TTC549 (cell line): ENCODE measurements around the gene ZNF638.

Source experiments
- FAIRE-seq: peaks from 2 replicates; lab custom pipeline; 2012; peaks lifted over from hg19 to GRCh38; lab: Jason Lieb, UNC

Gene ZNF638

GRCh38 chr2:71473346-71474031, 141.9 kb downstream of the ZNF638 start:
- no peak for FAIRE-seq

- FAIRE-seq, result no peak
Measured at GRCh38 chr2:71474116-71474743, 142.6 kb downstream of the ZNF638 start.

GRCh38 chr2:71474744-71475397, 143.3 kb downstream of the ZNF638 start:
- FAIRE-seq, result no peak

GRCh38 chr2:71476495-71476894, 144.9 kb downstream of the ZNF638 start:
- no peak for FAIRE-seq

- no peak for FAIRE-seq
Measured at GRCh38 chr2:71477231-71477691, 145.7 kb downstream of the ZNF638 start.

- FAIRE-seq, result no peak
Measured at GRCh38 chr2:71478806-71479205, 147.2 kb downstream of the ZNF638 start.

- no peak for FAIRE-seq
Measured at GRCh38 chr2:71479261-71479660, 147.7 kb downstream of the ZNF638 start.

GRCh38 chr2:71481111-71481510, 149.5 kb downstream of the ZNF638 start:
- FAIRE-seq, result no peak

GRCh38 chr2:71482055-71482454, 150.5 kb downstream of the ZNF638 start:
- no peak for FAIRE-seq

- no peak for FAIRE-seq
Measured at GRCh38 chr2:71483246-71483645, 151.7 kb downstream of the ZNF638 start.

GRCh38 chr2:71484354-71484753, 152.8 kb downstream of the ZNF638 start:
- FAIRE-seq, result no peak
